Hematopoietic multipotent progenitor cell treated with erythropoietin and hydrocortisone succinate and interleukin-3 and kit ligand, for 17 days (in vitro differentiated cells): ENCODE measurements around the gene POU6F2.

Experiments used
- DNase-seq: peaks from one replicate; pipeline ENCODE4 v3.0.0-alpha.2; 2015; ENCODE audit warnings: low spot score

The POU6F2 gene

GRCh38 chr7:39259391-39260003 lies 281.8 kb downstream of the POU6F2 start:
- no peak for DNase-seq

GRCh38 chr7:39260279-39260844 lies 282.7 kb downstream of the POU6F2 start:
- no peak for DNase-seq

- no peak for DNase-seq
These were observed 284.1 kb downstream of the POU6F2 start for GRCh38 chr7:39261771-39262170.

GRCh38 chr7:39265641-39266591 lies 288.2 kb downstream of the POU6F2 start:
- no peak for DNase-seq

GRCh38 chr7:39269034-39269433 lies 291.3 kb downstream of the POU6F2 start:
- no peak for DNase-seq

- no peak for DNase-seq
These were observed 292.3 kb downstream of the POU6F2 start for GRCh38 chr7:39270018-39270417.

GRCh38 chr7:39271402-39271801 lies 293.7 kb downstream of the POU6F2 start:
- no peak for DNase-seq

- DNase-seq: no peak
These were observed 294.4 kb downstream of the POU6F2 start for GRCh38 chr7:39272111-39272510.

- no peak for DNase-seq
These were observed 295.0 kb downstream of the POU6F2 start for GRCh38 chr7:39272691-39273090.

GRCh38 chr7:39280337-39280736 lies 302.6 kb downstream of the POU6F2 start:
- no peak for DNase-seq

- DNase-seq: no peak
These were observed 307.5 kb downstream of the POU6F2 start for GRCh38 chr7:39285256-39285655.

GRCh38 chr7:39288303-39288702 lies 310.6 kb downstream of the POU6F2 start:
- DNase-seq: no peak

- DNase-seq: no peak
These were observed 314.1 kb downstream of the POU6F2 start for GRCh38 chr7:39291628-39292410.

GRCh38 chr7:39293056-39293823 lies 315.5 kb downstream of the POU6F2 start:
- DNase-seq: no peak

- DNase-seq: no peak
These were observed 316.3 kb downstream of the POU6F2 start for GRCh38 chr7:39294022-39294421.

GRCh38 chr7:39295796-39296195 lies 318.1 kb downstream of the POU6F2 start:
- no peak for DNase-seq

- no peak for DNase-seq
These were observed 322.0 kb downstream of the POU6F2 start for GRCh38 chr7:39299695-39300094.

GRCh38 chr7:39300276-39300675 lies 322.6 kb downstream of the POU6F2 start:
- DNase-seq: no peak

GRCh38 chr7:39301543-39301942 lies 323.8 kb downstream of the POU6F2 start:
- DNase-seq: no peak

- no peak for DNase-seq
These were observed 326.5 kb downstream of the POU6F2 start for GRCh38 chr7:39304178-39304577.

GRCh38 chr7:39304668-39305405 lies 327.1 kb downstream of the POU6F2 start:
- DNase-seq: no peak
